ENCODE measurements around the gene KRTAP10-2. TPM values are rescaled to one million over a fixed set of nuclear protein-coding genes. Genes with fewer than 3 reads are reported as not detected.

The KRTAP10-2 gene
- total RNA-seq, 1 experiment from 2014 or later: not detected

- peaks cover 0 to 5% of the 10 kb centered on the region in 2 experiments; a peak in 1 of 4 replicates for H3K4me1 Mint-ChIP-seq
- H2BK120ac ChIP-seq (ENCODE audit: low read depth, low read length, poor library complexity, severe bottlenecking): no peak overlapping the region
- no peak overlapping the region for H2AK5ac ChIP-seq (ENCODE audit: insufficient read length, low read length)
- no peak overlapping the region for H3K18ac ChIP-seq (ENCODE audit: insufficient read length, low read depth, low read length)
- no peak overlapping the region for H3K9ac ChIP-seq (ENCODE audit: extremely low read depth, insufficient read length, low read length)
- no peak for TF ChIP-seq CTCF (conservative IDR thresholded peaks at IDR 0.05)
- no peaks in the 10 kb centered on the region for H3K79me1 ChIP-seq (ENCODE audit: insufficient read depth, low read depth, low read length, poor library complexity, severe bottlenecking)
- H4K20me1 ChIP-seq (ENCODE audit: control insufficient read depth, insufficient read depth, insufficient read length): peaks cover 2% of the 10 kb centered on the region
- H3K4me3 Mint-ChIP-seq: no peak overlapping the region
- no peaks in the 10 kb centered on the region for H3K9me3 ChIP-seq (ENCODE audit: control insufficient read depth, low read depth, low read length)
- H3K4ac ChIP-seq (ENCODE audit: low read depth, low read length): no peak overlapping the region
- no peak for DNase-seq
- no peak overlapping the region for H3K14ac ChIP-seq (ENCODE audit: insufficient read depth, low read length)
- WGBS (ENCODE audit: extremely low coverage, insufficient read length, low lambda C conversion rate): no CpG with 5 or more reads among the region's 11 CpGs
- no peaks in the 10 kb centered on the region for H3K4me1 ChIP-seq (ENCODE audit: insufficient read depth, low read length)
- H3K56ac ChIP-seq (ENCODE audit: insufficient read length, low read depth, low read length): no peak overlapping the region
- no peak overlapping the region for H3T11ph ChIP-seq (ENCODE audit: low read length)
- no peak overlapping the region for H2BK12ac ChIP-seq (ENCODE audit: insufficient read length, low read depth, low read length)
- H2BK20ac ChIP-seq (ENCODE audit: low read depth, low read length, poor library complexity, severe bottlenecking): no peak overlapping the region
- no peaks in the 10 kb centered on the region for H3K79me2 ChIP-seq (ENCODE audit: insufficient read depth, low read length)
- no peaks in the 10 kb centered on the region for H3K27me3 ChIP-seq (ENCODE audit: insufficient read depth, low read length)
- H2BK5ac ChIP-seq (ENCODE audit: insufficient read length, low read length): no peak overlapping the region
- peaks cover 0 to 4% (median 3%) of the 10 kb centered on the region in 3 experiments; a peak in 4 of 7 replicates for H3K36me3 Mint-ChIP-seq (ENCODE audit: insufficient read depth in 1 of 3, low read depth in 3 of 3)
- no peak overlapping the region for H3K23ac ChIP-seq (ENCODE audit: insufficient read length, low read depth, low read length)
- H3K27me3 Mint-ChIP-seq (ENCODE audit: low read depth): no peaks in the 10 kb centered on the region
- H4K91ac ChIP-seq (ENCODE audit: insufficient read length, low read depth, low read length): no peak overlapping the region
- no peak overlapping the region for H2AFZ ChIP-seq (ENCODE audit: low read length)
- H3K27ac Mint-ChIP-seq: peak overlapping the region in 1 of 3 experiments; percentile 74; a peak in 1 of 7 replicates
- H4K5ac ChIP-seq (ENCODE audit: insufficient read length, low read depth, low read length): no peak overlapping the region
- H2BK15ac ChIP-seq (ENCODE audit: low read depth, low read length): no peak overlapping the region
- no peaks in the 10 kb centered on the region for H3K9me3 Mint-ChIP-seq
- no peak overlapping the region for H3K27ac ChIP-seq (ENCODE audit: insufficient read length, low read depth, low read length)
- H3K23me2 ChIP-seq (ENCODE audit: insufficient read length, low read depth, low read length, poor library complexity, severe bottlenecking): no peaks in the 10 kb centered on the region
- H4K8ac ChIP-seq (replicated peaks; ENCODE audit: insufficient read length, low read depth, low read length): no peak overlapping the region
- no peak overlapping the region for H3K4me2 ChIP-seq (ENCODE audit: insufficient read depth, insufficient read length, low read length)
Observed at GRCh38 chr21:44511219-44511937, 39.9 kb downstream of the KRTAP10-2 start.
